ENCODE measurements around the gene SPDYC.

- TF ChIP-seq, protein P1, sequence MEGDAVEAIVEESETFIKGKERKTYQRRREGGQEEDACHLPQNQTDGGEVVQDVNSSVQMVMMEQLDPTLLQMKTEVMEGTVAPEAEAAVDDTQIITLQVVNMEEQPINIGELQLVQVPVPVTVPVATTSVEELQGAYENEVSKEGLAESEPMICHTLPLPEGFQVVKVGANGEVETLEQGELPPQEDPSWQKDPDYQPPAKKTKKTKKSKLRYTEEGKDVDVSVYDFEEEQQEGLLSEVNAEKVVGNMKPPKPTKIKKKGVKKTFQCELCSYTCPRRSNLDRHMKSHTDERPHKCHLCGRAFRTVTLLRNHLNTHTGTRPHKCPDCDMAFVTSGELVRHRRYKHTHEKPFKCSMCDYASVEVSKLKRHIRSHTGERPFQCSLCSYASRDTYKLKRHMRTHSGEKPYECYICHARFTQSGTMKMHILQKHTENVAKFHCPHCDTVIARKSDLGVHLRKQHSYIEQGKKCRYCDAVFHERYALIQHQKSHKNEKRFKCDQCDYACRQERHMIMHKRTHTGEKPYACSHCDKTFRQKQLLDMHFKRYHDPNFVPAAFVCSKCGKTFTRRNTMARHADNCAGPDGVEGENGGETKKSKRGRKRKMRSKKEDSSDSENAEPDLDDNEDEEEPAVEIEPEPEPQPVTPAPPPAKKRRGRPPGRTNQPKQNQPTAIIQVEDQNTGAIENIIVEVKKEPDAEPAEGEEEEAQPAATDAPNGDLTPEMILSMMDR (IDR thresholded peaks at IDR 0.05; ENCODE audit: insufficient read depth, low read length, poor library complexity, severe bottlenecking) = no peak
- no peak for TF ChIP-seq EZH2phosphoT487 (conservative IDR thresholded peaks at IDR 0.05; ENCODE audit: low read length)
These were observed 46.8 kb downstream of the SPDYC start for GRCh38 chr11:65216830-65217229.
